Glomerular endothelial cell (primary cell): ENCODE measurements around the gene C16orf96. TPM values are rescaled to one million over a fixed set of nuclear protein-coding genes. Genes with fewer than 3 reads are reported as not detected.

Experiments used
- DNase-seq: peaks from one replicate; pipeline ENCODE4 v3.0.0-alpha.2; 2011; ENCODE audit warnings: low read depth, low spot score; ENCODE audit errors: extremely low read depth
- total RNA-seq: library from RNA; depleted of rRNA; stranded (reverse); fragments of >200 nt; gene quantifications from 2 replicates; pipeline ENCODE4 v1.2.3, GENCODE V29; 2015

The C16orf96 gene
- total RNA-seq, 1 donor from 2014 or later, result not detected

GRCh38 chr16:4615384-4616046 is 59.4 kb downstream of the C16orf96 start:
- no peak for DNase-seq

GRCh38 chr16:4616047-4616811 is 60.1 kb downstream of the C16orf96 start:
- peak; percentile 95 for DNase-seq

GRCh38 chr16:4617880-4618279 is 61.7 kb downstream of the C16orf96 start:
- DNase-seq, result no peak

GRCh38 chr16:4618645-4619418 is 62.7 kb downstream of the C16orf96 start:
- DNase-seq, result no peak

GRCh38 chr16:4623593-4623992 is 67.5 kb downstream of the C16orf96 start:
- DNase-seq, result no peak

GRCh38 chr16:4624015-4624826 is 68.1 kb downstream of the C16orf96 start, which contains the start of gene MGRN1:
MGRN1 (plus strand) TSS chr16:4624826; CDS start chr16:4624961, 135 bp downstream.
- DNase-seq, result peak; percentile 90

GRCh38 chr16:4624827-4625559 is 68.9 kb downstream of the C16orf96 start:
- no peak for DNase-seq

- no peak for DNase-seq
Measured at GRCh38 chr16:4625560-4626159, 69.5 kb downstream of the C16orf96 start.

GRCh38 chr16:4626396-4626795 is 70.3 kb downstream of the C16orf96 start:
- no peak for DNase-seq

- DNase-seq, result no peak
Measured at GRCh38 chr16:4628283-4628682, 72.1 kb downstream of the C16orf96 start.

GRCh38 chr16:4631444-4631843 is 75.3 kb downstream of the C16orf96 start:
- DNase-seq, result no peak

- DNase-seq, result no peak
Measured at GRCh38 chr16:4633910-4634635, 77.9 kb downstream of the C16orf96 start.

GRCh38 chr16:4634768-4635167 is 78.6 kb downstream of the C16orf96 start:
- no peak for DNase-seq

- DNase-seq, result no peak
Measured at GRCh38 chr16:4636196-4636595, 80.1 kb downstream of the C16orf96 start.

GRCh38 chr16:4637501-4638166 is 81.5 kb downstream of the C16orf96 start:
- DNase-seq, result no peak

- no peak for DNase-seq
Measured at GRCh38 chr16:4639899-4640509, 83.9 kb downstream of the C16orf96 start.

GRCh38 chr16:4640572-4641305 is 84.6 kb downstream of the C16orf96 start:
- DNase-seq, result no peak
